Body of pancreas (tissue), 4 donors: ENCODE data around the gene SLC23A2. TPM values are rescaled to one million over a fixed set of nuclear protein-coding genes. Genes with fewer than 3 reads are reported as not detected.

Source experiments
- ATAC-seq: fragments of 150-250 bp; one replicate; pipeline ENCODE4 v1.9.1; 2016
- DNase-seq, 4 donors: peaks; one replicate each; pipeline ENCODE4 v3.0.0-alpha.2; 2019
- H3K27ac ChIP-seq, 4 donors: fragments of 200-600 bp; sonication (generic); 1 replicate in 3 of 4; 2 replicates in 1 of 4; pipeline versions ENCODE4 v1.5.1 to v1.6.1; 2016 to 2019; ENCODE audit warnings: mild to moderate bottlenecking in 1 of 4, mixed read lengths in 1 of 4, moderate library complexity in 1 of 4
- H3K27me3 ChIP-seq, 2 donors: fragments of 200-600 bp; sonication (generic); one replicate each; pipeline ENCODE4 v1.6.0; 2016; ENCODE audit warnings: mild to moderate bottlenecking in 1 of 2
- H3K36me3 ChIP-seq, 2 donors: fragments of 200-600 bp; sonication (generic); replicated peaks in 1 of 2; 2 replicates each; pipeline ENCODE4 v1.5.1; 2016; ENCODE audit warnings: low read depth in 2 of 2; ENCODE audit not compliant: insufficient read depth in 1 of 2
- H3K4me1 ChIP-seq: fragments of 200-600 bp; sonication (generic); one replicate; pipeline ENCODE4 v1.6.0; 2016
- H3K4me3 ChIP-seq, 2 donors: fragments of 200-600 bp; sonication (generic); 1 replicate in 1 of 2; 2 replicates in 1 of 2; pipeline ENCODE4 v1.5.1; 2016 to 2019
- H3K9me3 ChIP-seq, 3 donors: fragments of 200-600 bp; sonication (generic); 1 replicate in 2 of 3; 2 replicates in 1 of 3; pipeline ENCODE4 v1.5.1; 2016
- POLR2A ChIP-seq, 3 donors: fragments of 450-650 bp; IDR thresholded peaks; one replicate each; pipeline ENCODE4 v1.6.1; 2016; ENCODE audit warnings: antibody characterized with exemption in 3 of 3, mild to moderate bottlenecking in 2 of 3
- WGBS, 2 donors: methylation state at CpG; one replicate each; pipeline ENCODE4 v1.1.5; 2017; 5-methylcytosine and 5-hydroxymethylcytosine counted together
- intact Hi-C: fragments of 100-400 bp; cut with DNase I; formaldehyde crosslinking; loops from one replicate; pipeline ENCODE4 v1.15.1; 2023
- total RNA-seq, 2 donors: library from RNA; depleted of rRNA; stranded (reverse); fragments of >200 nt; gene quantifications; one replicate each; pipeline ENCODE4 v1.1.0, GENCODE V29; 2016
- TF ChIP-seq, protein P1 (sequence below), 7 experiments: fragments of 450-650 bp in 4 of 7; fragments of 200-600 bp in 3 of 7; sonication (generic) in 3 of 7; IDR thresholded peaks; one replicate each; pipeline ENCODE4 v1.5.1; 2016 to 2019; ENCODE audit warnings: antibody characterized with exemption in 7 of 7

The SLC23A2 gene
- total RNA-seq, 2 donors from 2014 or later, result 12.2 TPM

- H3K36me3 ChIP-seq, result no peaks in the 10 kb centered on the region
- no peaks in the 10 kb centered on the region for H3K27me3 ChIP-seq
- no peak for ATAC-seq
- 73 to 78% methylated on average over 6 of the region's 6 CpGs for WGBS, 2 donors
- peaks cover 5% of the 10 kb centered on the region for H3K4me1 ChIP-seq
- H3K9me3 ChIP-seq, result no peaks in the 10 kb centered on the region
- intact Hi-C loops, result no loop called here
- H3K4me3 ChIP-seq, result no peak overlapping the region
- peak overlapping the region in 2 of 4 donors; percentile 25 to 75 for H3K27ac ChIP-seq
- no peak for TF ChIP-seq POLR2A (IDR thresholded peaks at IDR 0.05)
- TF ChIP-seq, protein P1, sequence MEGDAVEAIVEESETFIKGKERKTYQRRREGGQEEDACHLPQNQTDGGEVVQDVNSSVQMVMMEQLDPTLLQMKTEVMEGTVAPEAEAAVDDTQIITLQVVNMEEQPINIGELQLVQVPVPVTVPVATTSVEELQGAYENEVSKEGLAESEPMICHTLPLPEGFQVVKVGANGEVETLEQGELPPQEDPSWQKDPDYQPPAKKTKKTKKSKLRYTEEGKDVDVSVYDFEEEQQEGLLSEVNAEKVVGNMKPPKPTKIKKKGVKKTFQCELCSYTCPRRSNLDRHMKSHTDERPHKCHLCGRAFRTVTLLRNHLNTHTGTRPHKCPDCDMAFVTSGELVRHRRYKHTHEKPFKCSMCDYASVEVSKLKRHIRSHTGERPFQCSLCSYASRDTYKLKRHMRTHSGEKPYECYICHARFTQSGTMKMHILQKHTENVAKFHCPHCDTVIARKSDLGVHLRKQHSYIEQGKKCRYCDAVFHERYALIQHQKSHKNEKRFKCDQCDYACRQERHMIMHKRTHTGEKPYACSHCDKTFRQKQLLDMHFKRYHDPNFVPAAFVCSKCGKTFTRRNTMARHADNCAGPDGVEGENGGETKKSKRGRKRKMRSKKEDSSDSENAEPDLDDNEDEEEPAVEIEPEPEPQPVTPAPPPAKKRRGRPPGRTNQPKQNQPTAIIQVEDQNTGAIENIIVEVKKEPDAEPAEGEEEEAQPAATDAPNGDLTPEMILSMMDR (IDR thresholded peaks at IDR 0.05), result no peak
- no peak for DNase-seq
Observed at GRCh38 chr20:4812216-4812615, 189.1 kb downstream of the SLC23A2 start.

- Histone ChIP-seq H3K4me1 (peaks cover 5% of the 10 kb centered on the region), H3K27me3 (no peaks in the 10 kb centered on the region), H3K36me3 (no peaks in the 10 kb centered on the region), H3K9me3 (no peaks in the 10 kb centered on the region), H3K4me3 (no peak overlapping the region), H3K27ac (peak overlapping the region in 2 of 4 donors; percentile 25 to 75)
- WGBS, 2 donors, result 56 to 64% methylated on average over 3 to 8 of the region's 8 CpGs
- TF ChIP-seq POLR2A (IDR thresholded peaks at IDR 0.05), result no peak
- TF ChIP-seq, protein P1 (IDR thresholded peaks at IDR 0.05), result no peak
- ATAC-seq (no peak), DNase-seq (peak in 3 of 4 donors; percentile 22 to 77 (median 46))
- intact Hi-C loops, result no loop called here
Observed at GRCh38 chr20:4811661-4812181, 189.6 kb downstream of the SLC23A2 start.

DNA sequence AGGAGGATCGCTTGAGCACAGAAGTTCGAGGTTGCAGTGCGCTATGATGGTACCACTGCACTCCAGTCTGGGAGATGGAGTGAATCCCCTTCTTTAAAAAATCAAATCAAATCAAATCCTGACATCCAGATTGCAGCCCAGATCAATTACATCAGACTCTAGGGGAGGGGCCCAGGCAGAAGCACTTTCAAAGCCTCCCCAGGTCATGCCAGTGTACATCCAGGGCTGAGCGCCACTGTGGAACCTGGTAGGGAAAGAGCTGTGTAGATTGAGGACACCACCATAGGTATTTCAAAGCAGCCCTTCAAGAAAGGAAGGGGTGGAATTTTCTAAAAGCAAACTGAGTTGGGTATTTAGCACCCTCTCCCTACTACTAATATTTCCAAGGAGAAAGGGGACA lies 190.1 kb downstream of the SLC23A2 start:
- TF ChIP-seq, protein P1 (IDR thresholded peaks at IDR 0.05), result no peak
- TF ChIP-seq POLR2A (IDR thresholded peaks at IDR 0.05), result no peak
- no peaks in the 10 kb centered on the region for H3K9me3 ChIP-seq
- 78 to 83% methylated on average over 4 of the region's 4 CpGs for WGBS, 2 donors
- DNase-seq (peak in 1 of 4 donors; percentile 1), ATAC-seq (no peak)
- H3K4me3 ChIP-seq, result no peak overlapping the region
- intact Hi-C loops, result no loop called here
- no peaks in the 10 kb centered on the region for H3K27me3 ChIP-seq
- H3K36me3 ChIP-seq, result no peaks in the 10 kb centered on the region
- peaks cover 5% of the 10 kb centered on the region for H3K4me1 ChIP-seq
- H3K27ac ChIP-seq, result peak overlapping the region in 2 of 4 donors; percentile 25 to 75

DNA sequence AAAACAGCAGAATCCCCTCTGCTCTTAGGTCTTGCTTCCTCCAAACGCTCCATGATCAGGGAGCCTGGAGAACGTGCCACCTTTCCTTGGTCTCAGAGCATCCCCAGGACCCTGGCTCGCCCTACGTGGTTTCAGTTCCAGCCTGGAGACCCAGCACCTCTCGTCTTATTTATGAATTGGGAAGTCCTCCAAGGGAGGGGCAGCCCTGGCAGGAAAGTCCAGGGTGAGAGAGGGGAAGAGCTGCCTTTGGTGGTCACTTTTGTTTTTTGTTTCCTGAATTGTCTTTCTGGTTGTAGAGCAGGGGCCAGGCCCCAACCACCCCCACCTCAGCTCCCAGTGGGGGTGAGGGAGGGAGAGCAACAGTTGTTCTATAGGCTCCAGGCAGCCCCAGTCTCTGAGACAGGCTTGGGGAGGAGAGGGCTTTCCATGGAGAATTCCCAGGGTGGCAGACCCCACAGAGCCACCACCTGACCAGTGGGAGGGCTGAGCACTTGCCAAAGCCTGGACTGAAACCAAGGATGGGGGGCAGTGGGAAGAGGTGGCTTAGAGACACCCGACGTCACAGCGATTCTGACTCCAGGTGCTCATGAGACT lies 190.8 kb downstream of the SLC23A2 start:
- Histone ChIP-seq H3K27ac (no peak overlapping the region), H3K9me3 (no peaks in the 10 kb centered on the region)

More for the DNA sequence above, 190.8 kb downstream of the SLC23A2 start:
- no peaks in the 10 kb centered on the region for H3K36me3 ChIP-seq
- intact Hi-C loops, result no loop called here
- H3K27me3 ChIP-seq, result no peaks in the 10 kb centered on the region
- no peak overlapping the region for H3K4me3 ChIP-seq
- WGBS, 2 donors, result 59 to 65% methylated on average over 7 to 8 of the region's 8 CpGs
- DNase-seq (peak in 1 of 4 donors; percentile 8), ATAC-seq (no peak)
- H3K4me1 ChIP-seq, result peaks cover 5% of the 10 kb centered on the region
- TF ChIP-seq, protein P1 (IDR thresholded peaks at IDR 0.05), result no peak
- TF ChIP-seq POLR2A (IDR thresholded peaks at IDR 0.05), result no peak
